Measurements from ENCODE around the gene MS4A1. TPM values are rescaled to one million over a fixed set of nuclear protein-coding genes. Genes with fewer than 3 reads are reported as not detected.

The MS4A1 gene
- total RNA-seq, 1 experiment from 2014 or later, result 0.17 TPM

- ChIA-PET CTCF (interaction anchor here (1.3 kb wide), 1 partner anchor 112 kb away, joined by 3 read pairs; no protein-coding TSS in a partner anchor), POLR2A (no interaction called here)
- H3K27me3 Mint-ChIP-seq (ENCODE audit: low read depth), result no peaks in the 10 kb centered on the region; the same call in 1 of the 2 replicates
- ATAC-seq (no peak), DNase-seq (ENCODE audit: low spot score) (no peak)
- peaks cover 2% of the 10 kb centered on the region; the same call in 1 of the 2 replicates for H3K4me1 Mint-ChIP-seq
- no peaks in the 10 kb centered on the region for H3K36me3 Mint-ChIP-seq
- H3K4me3 Mint-ChIP-seq, result no peak overlapping the region
- H3K9me3 Mint-ChIP-seq, result no peaks in the 10 kb centered on the region
- H3K27ac Mint-ChIP-seq, result no peak overlapping the region
- TF ChIP-seq, protein P1, sequence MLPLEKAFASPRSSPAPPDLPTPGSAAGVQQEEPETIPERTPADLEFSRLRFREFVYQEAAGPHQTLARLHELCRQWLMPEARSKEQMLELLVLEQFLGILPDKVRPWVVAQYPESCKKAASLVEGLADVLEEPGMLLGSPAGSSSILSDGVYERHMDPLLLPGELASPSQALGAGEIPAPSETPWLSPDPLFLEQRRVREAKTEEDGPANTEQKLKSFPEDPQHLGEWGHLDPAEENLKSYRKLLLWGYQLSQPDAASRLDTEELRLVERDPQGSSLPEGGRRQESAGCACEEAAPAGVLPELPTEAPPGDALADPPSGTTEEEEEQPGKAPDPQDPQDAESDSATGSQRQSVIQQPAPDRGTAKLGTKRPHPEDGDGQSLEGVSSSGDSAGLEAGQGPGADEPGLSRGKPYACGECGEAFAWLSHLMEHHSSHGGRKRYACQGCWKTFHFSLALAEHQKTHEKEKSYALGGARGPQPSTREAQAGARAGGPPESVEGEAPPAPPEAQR (CRISPR knock-in tag; IDR thresholded peaks at IDR 0.05), result no peak
- no peak for TF ChIP-seq JUN (CRISPR knock-in tag; IDR thresholded peaks at IDR 0.05)
- TF ChIP-seq ELF4 (CRISPR knock-in tag; IDR thresholded peaks at IDR 0.05; ENCODE audit: low read depth), result no peak
- no peak for TF ChIP-seq NFATC4 (CRISPR knock-in tag; IDR thresholded peaks at IDR 0.05)
- TF ChIP-seq PRRX2 (CRISPR knock-in tag; IDR thresholded peaks at IDR 0.05), result no peak
- TF ChIP-seq, protein P2, sequence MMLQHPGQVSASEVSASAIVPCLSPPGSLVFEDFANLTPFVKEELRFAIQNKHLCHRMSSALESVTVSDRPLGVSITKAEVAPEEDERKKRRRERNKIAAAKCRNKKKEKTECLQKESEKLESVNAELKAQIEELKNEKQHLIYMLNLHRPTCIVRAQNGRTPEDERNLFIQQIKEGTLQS (CRISPR knock-in tag; conservative IDR thresholded peaks at IDR 0.05), result no peak
- TF ChIP-seq ZNF416 (CRISPR knock-in tag; IDR thresholded peaks at IDR 0.05), result no peak
- no peak for TF ChIP-seq ZNF263 (CRISPR knock-in tag; IDR thresholded peaks at IDR 0.05; ENCODE audit: low read depth)
- TF ChIP-seq STAT6 (CRISPR knock-in tag; conservative IDR thresholded peaks at IDR 0.05; ENCODE audit: low read depth), result no peak
- TF ChIP-seq USF2 (CRISPR knock-in tag; IDR thresholded peaks at IDR 0.05), result no peak
- no peak for TF ChIP-seq SMAD3 (CRISPR knock-in tag; IDR thresholded peaks at IDR 0.05; ENCODE audit: borderline replicate concordance)
- TF ChIP-seq, protein P3, sequence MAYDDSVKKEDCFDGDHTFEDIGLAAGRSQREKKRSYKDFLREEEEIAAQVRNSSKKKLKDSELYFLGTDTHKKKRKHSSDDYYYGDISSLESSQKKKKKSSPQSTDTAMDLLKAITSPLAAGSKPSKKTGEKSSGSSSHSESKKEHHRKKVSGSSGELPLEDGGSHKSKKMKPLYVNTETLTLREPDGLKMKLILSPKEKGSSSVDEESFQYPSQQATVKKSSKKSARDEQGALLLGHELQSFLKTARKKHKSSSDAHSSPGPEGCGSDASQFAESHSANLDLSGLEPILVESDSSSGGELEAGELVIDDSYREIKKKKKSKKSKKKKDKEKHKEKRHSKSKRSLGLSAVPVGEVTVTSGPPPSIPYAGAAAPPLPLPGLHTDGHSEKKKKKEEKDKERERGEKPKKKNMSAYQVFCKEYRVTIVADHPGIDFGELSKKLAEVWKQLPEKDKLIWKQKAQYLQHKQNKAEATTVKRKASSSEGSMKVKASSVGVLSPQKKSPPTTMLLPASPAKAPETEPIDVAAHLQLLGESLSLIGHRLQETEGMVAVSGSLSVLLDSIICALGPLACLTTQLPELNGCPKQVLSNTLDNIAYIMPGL (CRISPR knock-in tag; IDR thresholded peaks at IDR 0.05), result no peak
- TF ChIP-seq PRDM15 (CRISPR knock-in tag; IDR thresholded peaks at IDR 0.05), result no peak
- TF ChIP-seq FOXP1 (CRISPR knock-in tag; IDR thresholded peaks at IDR 0.05; ENCODE audit: borderline replicate concordance), result no peak
- TF ChIP-seq GTF2I (CRISPR knock-in tag; conservative IDR thresholded peaks at IDR 0.05), result no peak
- TF ChIP-seq NFYB (CRISPR knock-in tag; conservative IDR thresholded peaks at IDR 0.05; ENCODE audit: low read depth), result no peak
Measured at GRCh38 chr11:60457576-60457975, 1.9 kb downstream of the MS4A1 start.
